ENCODE measurements around the gene REV1. TPM values are rescaled to one million over a fixed set of nuclear protein-coding genes. Genes with fewer than 3 reads are reported as not detected.
A peak's percentile ranks its signal among the peaks of the same experiment; 100 is the strongest.

The REV1 gene
- total RNA-seq, 1 experiment from 2014 or later = 38.7 TPM

DNA sequence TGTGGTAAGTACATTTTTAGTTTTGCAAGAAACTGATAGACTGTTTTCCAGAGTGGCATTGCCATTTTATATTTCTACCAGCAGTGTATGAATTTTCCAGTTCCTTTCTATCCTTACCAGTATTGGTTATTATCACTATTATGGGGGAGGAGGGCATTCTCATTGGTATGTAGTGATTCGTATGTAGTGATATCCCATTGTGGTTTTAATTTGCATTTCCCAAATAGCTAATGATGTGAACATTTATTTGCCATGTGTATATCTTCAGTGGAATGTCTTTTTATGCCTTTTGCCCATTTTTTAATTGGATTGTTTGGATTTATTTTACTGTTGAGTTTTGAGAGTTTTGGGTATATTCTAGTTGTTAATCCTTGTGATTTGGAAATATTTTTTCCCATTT is 135.7 kb downstream of the REV1 start:
- ChIA-PET CTCF (no interaction called here), POLR2A (no interaction called here)
- DNase-seq (ENCODE audit: low spot score) = no peak
- H3K4me3 Mint-ChIP-seq = no peak overlapping the region
- H3K27me3 Mint-ChIP-seq (ENCODE audit: low read depth) = no peaks in the 10 kb centered on the region
- H3K9me3 Mint-ChIP-seq = no peaks in the 10 kb centered on the region
- peak overlapping the region; percentile 82 for H3K27ac Mint-ChIP-seq
- no peaks in the 10 kb centered on the region for H3K36me3 Mint-ChIP-seq
- peaks cover 13% of the 10 kb centered on the region for H3K4me1 Mint-ChIP-seq
- no peak for ATAC-seq
- TF ChIP-seq JAZF1 (CRISPR knock-in tag; IDR thresholded peaks at IDR 0.05) (no peak), ZNF121 (CRISPR knock-in tag; IDR thresholded peaks at IDR 0.05) (no peak), ZNF423 (CRISPR knock-in tag; IDR thresholded peaks at IDR 0.05) (no peak), ZNF317 (CRISPR knock-in tag; IDR thresholded peaks at IDR 0.05; ENCODE audit: borderline replicate concordance, low read depth) (no peak)
- TF ChIP-seq, protein P1, sequence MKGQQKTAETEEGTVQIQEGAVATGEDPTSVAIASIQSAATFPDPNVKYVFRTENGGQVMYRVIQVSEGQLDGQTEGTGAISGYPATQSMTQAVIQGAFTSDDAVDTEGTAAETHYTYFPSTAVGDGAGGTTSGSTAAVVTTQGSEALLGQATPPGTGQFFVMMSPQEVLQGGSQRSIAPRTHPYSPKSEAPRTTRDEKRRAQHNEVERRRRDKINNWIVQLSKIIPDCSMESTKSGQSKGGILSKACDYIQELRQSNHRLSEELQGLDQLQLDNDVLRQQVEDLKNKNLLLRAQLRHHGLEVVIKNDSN (CRISPR knock-in tag; IDR thresholded peaks at IDR 0.05) = no peak

Other genes with a start within 250 kb of the REV1 start
- 0.25 TPM in 1 of 3 replicates, not detected in the others for gene LYG2, start 234.4 kb downstream of the REV1 start, total RNA-seq (2021)
- 0.35 to 0.76 TPM (median 0.55 TPM) in 3 replicates for gene LYG1, start 188.8 kb downstream of the REV1 start, total RNA-seq (2021)
- gene TXNDC9, start 153.7 kb downstream of the REV1 start, total RNA-seq (2021) = 24.1 to 31.0 TPM (median 24.6 TPM) in 3 replicates
- 52.1 to 68.8 TPM (median 52.5 TPM) in 3 replicates for gene EIF5B, start 152.6 kb downstream of the REV1 start, total RNA-seq (2021)

Measured in WTC11 (cell line).